Panc1 (cell line): ENCODE results near the gene IGFBP3. TPM values are rescaled to one million over a fixed set of nuclear protein-coding genes. Genes with fewer than 3 reads are reported as not detected.
"Not testable (repeated sequence)": the region's sequence is repeated elsewhere in the genome, so short reads cannot be mapped to it uniquely, and the experiment has no call there.

Experiments
- ATAC-seq: fragments of 200-7000 bp; cut with Tn5 transposase; 2 replicates; pipeline ENCODE4 v1.9.1; 2020; ENCODE audit warnings: mild to moderate bottlenecking, moderate library complexity
- BruUV-seq: library from RNA; stranded (reverse); fragments of 400-500 nt; replicated peaks from 2 replicates; lab custom pipeline; 2021; lab: Mats Ljungman, UMichigan
- CTCF ChIA-PET: fragments of 300-600 bp; sonication (Branson Sonifier 250); formaldehyde crosslinking; loops from one replicate; lab custom pipeline; 2022; ENCODE audit warnings: antibody characterized with exemption; lab: Charles Lee
- POLR2A ChIA-PET: fragments of 300-600 bp; sonication (Branson Sonifier 250); formaldehyde crosslinking; loops from one replicate; lab custom pipeline; 2022; ENCODE audit warnings: antibody characterized with exemption; lab: Charles Lee
- DNase-seq: peaks from one replicate; pipeline ENCODE4 v3.0.0-alpha.2; 2010; ENCODE audit warnings: low read depth, low spot score
- H3K27ac ChIP-seq: 2 replicates; pipeline ENCODE4 v1.5.1; 2011; ENCODE audit warnings: mild to moderate bottlenecking, low read length, inconsistent platforms
- H3K27me3 ChIP-seq: fragments of 200-500 bp; sonication (Bioruptor generic); 2 replicates; pipeline ENCODE4 v1.6.0; 2014; ENCODE audit warnings: low read length, inconsistent platforms; ENCODE audit not compliant: control insufficient read depth, insufficient read depth
- H3K36me3 ChIP-seq: fragments of 200-500 bp; sonication (Bioruptor generic); 2 replicates; pipeline ENCODE4 v1.5.1; 2014; ENCODE audit warnings: inconsistent platforms, mild to moderate bottlenecking, low read length, moderate library complexity; ENCODE audit not compliant: control insufficient read depth, insufficient read depth
- H3K4me1 ChIP-seq: 2 replicates; pipeline ENCODE4 v1.5.1; 2011; ENCODE audit warnings: inconsistent platforms, mild to moderate bottlenecking, low read length, moderate library complexity; ENCODE audit not compliant: control insufficient read depth, insufficient read depth
- H3K4me3 ChIP-seq, 2 experiments: 2 replicates each; pipeline ENCODE4 v1.5.1; 2011 to 2012; ENCODE audit warnings: low read depth in 2 of 2, low read length in 2 of 2, mild to moderate bottlenecking in 2 of 2, inconsistent platforms in 1 of 2, moderate library complexity in 1 of 2
- H3K9me3 ChIP-seq: fragments of 200-500 bp; sonication (Bioruptor generic); 2 replicates; pipeline ENCODE4 v1.5.1; 2014; ENCODE audit warnings: low read depth, mild to moderate bottlenecking, inconsistent platforms, low read length, moderate library complexity; ENCODE audit not compliant: control insufficient read depth, insufficient read depth
- POLR2AphosphoS5 ChIP-seq: IDR thresholded peaks from 2 replicates; pipeline ENCODE4 v1.6.1; 2012; ENCODE audit warnings: mild to moderate bottlenecking, low read depth, low read length, moderate library complexity
- SIN3A ChIP-seq: IDR thresholded peaks from 2 replicates; pipeline ENCODE4 v1.6.1; 2012; ENCODE audit warnings: low read depth, mild to moderate bottlenecking, low read length, moderate library complexity, borderline replicate concordance; ENCODE audit not compliant: insufficient read depth
- TCF7L2 ChIP-seq: IDR thresholded peaks from 2 replicates; pipeline ENCODE4 v1.6.1; 2011; ENCODE audit warnings: mild to moderate bottlenecking, low read depth, low read length, inconsistent platforms
- in situ Hi-C: cut with HindIII; loops from 2 replicates; pipeline ENCODE4 v1.10.0; 2016; ENCODE audit warnings: low sequenced_read_pairs, low pct_unique_long_range_greater_than_20kb
- intact Hi-C: fragments of 100-400 bp; cut with micrococcal nuclease; formaldehyde crosslinking; loops from one replicate; pipeline ENCODE4 v1.10.0; 2022; ENCODE audit not compliant: unreplicated experiment
- total RNA-seq: library from RNA; stranded (reverse); gene quantifications from one replicate; pipeline ENCODE4 v1.2.1, GENCODE V29; 2021; ENCODE audit not compliant: unreplicated experiment
- TF ChIP-seq, protein P1 (sequence below), 2 experiments: IDR thresholded peaks; 2 replicates each; pipeline ENCODE4 v1.6.1; 2011 to 2012; ENCODE audit warnings: low read depth in 2 of 2, control low read depth in 1 of 2, low read length in 1 of 2, mild to moderate bottlenecking in 1 of 2, moderate library complexity in 1 of 2; ENCODE audit not compliant: insufficient read depth in 1 of 2
- TF ChIP-seq, protein P2 (sequence below): fragments of 450-650 bp; IDR thresholded peaks from 2 replicates; pipeline ENCODE4 v1.5.1; 2017; ENCODE audit warnings: mild to moderate bottlenecking

The IGFBP3 gene
- total RNA-seq, 1 experiment from 2014 or later, result 6.0 TPM

DNA sequence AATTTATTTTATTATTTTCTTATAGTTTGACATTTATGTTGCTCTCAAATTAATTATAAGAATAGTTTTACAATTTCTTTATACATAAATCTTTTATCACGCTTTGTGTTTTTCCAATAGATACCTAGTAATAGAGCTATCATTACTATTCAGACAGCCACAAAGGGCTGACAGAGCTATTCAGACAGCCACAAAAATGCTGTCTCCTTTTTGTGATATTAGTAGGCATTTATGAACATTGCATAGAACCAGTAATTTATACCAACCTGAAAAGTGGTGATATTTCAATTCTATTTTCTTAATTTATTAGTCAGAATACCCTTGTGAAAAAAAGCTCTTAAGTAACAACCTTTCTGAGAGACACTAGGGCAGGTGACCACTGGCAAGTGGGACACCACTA, 34.2 kb upstream of the IGFBP3 start:
- no peak for TF ChIP-seq SIN3A
- TF ChIP-seq TCF7L2, result no peak
- TF ChIP-seq POLR2AphosphoS5, result no peak
- TF ChIP-seq, protein P1, sequence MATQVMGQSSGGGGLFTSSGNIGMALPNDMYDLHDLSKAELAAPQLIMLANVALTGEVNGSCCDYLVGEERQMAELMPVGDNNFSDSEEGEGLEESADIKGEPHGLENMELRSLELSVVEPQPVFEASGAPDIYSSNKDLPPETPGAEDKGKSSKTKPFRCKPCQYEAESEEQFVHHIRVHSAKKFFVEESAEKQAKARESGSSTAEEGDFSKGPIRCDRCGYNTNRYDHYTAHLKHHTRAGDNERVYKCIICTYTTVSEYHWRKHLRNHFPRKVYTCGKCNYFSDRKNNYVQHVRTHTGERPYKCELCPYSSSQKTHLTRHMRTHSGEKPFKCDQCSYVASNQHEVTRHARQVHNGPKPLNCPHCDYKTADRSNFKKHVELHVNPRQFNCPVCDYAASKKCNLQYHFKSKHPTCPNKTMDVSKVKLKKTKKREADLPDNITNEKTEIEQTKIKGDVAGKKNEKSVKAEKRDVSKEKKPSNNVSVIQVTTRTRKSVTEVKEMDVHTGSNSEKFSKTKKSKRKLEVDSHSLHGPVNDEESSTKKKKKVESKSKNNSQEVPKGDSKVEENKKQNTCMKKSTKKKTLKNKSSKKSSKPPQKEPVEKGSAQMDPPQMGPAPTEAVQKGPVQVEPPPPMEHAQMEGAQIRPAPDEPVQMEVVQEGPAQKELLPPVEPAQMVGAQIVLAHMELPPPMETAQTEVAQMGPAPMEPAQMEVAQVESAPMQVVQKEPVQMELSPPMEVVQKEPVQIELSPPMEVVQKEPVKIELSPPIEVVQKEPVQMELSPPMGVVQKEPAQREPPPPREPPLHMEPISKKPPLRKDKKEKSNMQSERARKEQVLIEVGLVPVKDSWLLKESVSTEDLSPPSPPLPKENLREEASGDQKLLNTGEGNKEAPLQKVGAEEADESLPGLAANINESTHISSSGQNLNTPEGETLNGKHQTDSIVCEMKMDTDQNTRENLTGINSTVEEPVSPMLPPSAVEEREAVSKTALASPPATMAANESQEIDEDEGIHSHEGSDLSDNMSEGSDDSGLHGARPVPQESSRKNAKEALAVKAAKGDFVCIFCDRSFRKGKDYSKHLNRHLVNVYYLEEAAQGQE (IDR thresholded peaks at IDR 0.05; ENCODE audit: insufficient read depth in 1 of 2, low read depth in 2 of 2, low read length in 1 of 2), result no peak
- TF ChIP-seq, protein P2, sequence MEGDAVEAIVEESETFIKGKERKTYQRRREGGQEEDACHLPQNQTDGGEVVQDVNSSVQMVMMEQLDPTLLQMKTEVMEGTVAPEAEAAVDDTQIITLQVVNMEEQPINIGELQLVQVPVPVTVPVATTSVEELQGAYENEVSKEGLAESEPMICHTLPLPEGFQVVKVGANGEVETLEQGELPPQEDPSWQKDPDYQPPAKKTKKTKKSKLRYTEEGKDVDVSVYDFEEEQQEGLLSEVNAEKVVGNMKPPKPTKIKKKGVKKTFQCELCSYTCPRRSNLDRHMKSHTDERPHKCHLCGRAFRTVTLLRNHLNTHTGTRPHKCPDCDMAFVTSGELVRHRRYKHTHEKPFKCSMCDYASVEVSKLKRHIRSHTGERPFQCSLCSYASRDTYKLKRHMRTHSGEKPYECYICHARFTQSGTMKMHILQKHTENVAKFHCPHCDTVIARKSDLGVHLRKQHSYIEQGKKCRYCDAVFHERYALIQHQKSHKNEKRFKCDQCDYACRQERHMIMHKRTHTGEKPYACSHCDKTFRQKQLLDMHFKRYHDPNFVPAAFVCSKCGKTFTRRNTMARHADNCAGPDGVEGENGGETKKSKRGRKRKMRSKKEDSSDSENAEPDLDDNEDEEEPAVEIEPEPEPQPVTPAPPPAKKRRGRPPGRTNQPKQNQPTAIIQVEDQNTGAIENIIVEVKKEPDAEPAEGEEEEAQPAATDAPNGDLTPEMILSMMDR, result no peak
- CTCF ChIA-PET, result interaction anchor here (0.6 kb wide), 1 partner anchor 741 kb away, joined by 3 read pairs; no protein-coding TSS in a partner anchor
- DNase-seq (no peak), ATAC-seq (no peak)
- Histone ChIP-seq H3K27ac (no peak overlapping the region), H3K27me3 (no peaks in the 10 kb centered on the region), H3K4me3 (no peak overlapping the region), H3K36me3 (no peaks in the 10 kb centered on the region), H3K4me1 (no peaks in the 10 kb centered on the region), H3K9me3 (peaks cover 11% of the 10 kb centered on the region; the same call in 1 of the 2 replicates)
- in situ Hi-C loops, result no loop called here
- BruUV-seq, result no TSS peak
- intact Hi-C loops, result no loop called here
- POLR2A ChIA-PET, result no interaction called here

GRCh38 chr7:45953055-45953454, 32.0 kb upstream of the IGFBP3 start:
- POLR2A ChIA-PET, H3K4me1 ChIP-seq, BruUV-seq, in situ Hi-C loops, H3K36me3 ChIP-seq, CTCF ChIA-PET, ATAC-seq, H3K27me3 ChIP-seq, H3K27ac ChIP-seq, intact Hi-C loops, H3K4me3 ChIP-seq, DNase-seq: not testable (repeated sequence)
- peaks cover 11% of the 10 kb centered on the region; the same call in 1 of the 2 replicates for H3K9me3 ChIP-seq

DNA sequence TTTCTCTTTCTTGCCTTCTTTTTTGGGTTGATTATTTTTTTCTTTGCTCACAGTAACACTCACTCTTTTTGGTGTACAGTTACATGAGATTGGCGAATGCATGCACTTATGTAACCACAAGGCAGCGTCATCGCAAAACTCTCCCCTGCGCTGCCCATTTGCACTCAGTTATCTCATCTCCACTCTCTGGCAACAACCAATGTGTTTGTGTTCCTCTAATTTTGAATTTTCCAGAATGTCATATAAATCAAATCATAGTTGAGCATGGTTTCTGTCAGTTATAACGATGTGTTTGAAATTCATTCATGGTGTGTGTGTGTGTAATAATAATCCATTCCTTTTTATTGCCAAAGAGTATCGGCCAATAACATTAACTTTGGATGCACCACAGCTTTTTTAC, 23.0 kb upstream of the IGFBP3 start:
- no peak for DNase-seq
- Histone ChIP-seq H3K36me3 (no peaks in the 10 kb centered on the region), H3K27ac (no peak overlapping the region), H3K27me3 (no peaks in the 10 kb centered on the region), H3K9me3 (no peaks in the 10 kb centered on the region), H3K4me3 (no peak overlapping the region), H3K4me1 (no peaks in the 10 kb centered on the region)
- in situ Hi-C loops, result no loop called here
- no TSS peak for BruUV-seq
- TF ChIP-seq SIN3A, result no peak
- ChIA-PET POLR2A (interaction anchor here (0.6 kb wide), 1 partner anchor 1764 kb away, joined by 7 read pairs; no protein-coding TSS in a partner anchor), CTCF (interaction anchor here (0.6 kb wide), 1 partner anchor 269 kb away, joined by 6 read pairs; no protein-coding TSS in a partner anchor)
- ATAC-seq, result no peak
- intact Hi-C loops, result no loop called here
